COLO829 (cell line): Measurements from ENCODE around the gene NCBP2.

Source experiments
- DNase-seq: peaks from one replicate; pipeline ENCODE4 v3.0.0; 2012; ENCODE audit warnings: low spot score

Gene NCBP2

GRCh38 chr3:196938576-196938975, 3.8 kb downstream of the NCBP2 start:
- no peak for DNase-seq

- DNase-seq, result no peak
Observed at GRCh38 chr3:196938124-196938523, 4.2 kb downstream of the NCBP2 start.

GRCh38 chr3:196936288-196936687, 6.0 kb downstream of the NCBP2 start:
- no peak for DNase-seq

GRCh38 chr3:196932600-196932999, 9.7 kb downstream of the NCBP2 start:
- DNase-seq, result no peak

GRCh38 chr3:196931828-196932587, 10.3 kb downstream of the NCBP2 start:
- no peak for DNase-seq

GRCh38 chr3:196931157-196931556, 11.2 kb downstream of the NCBP2 start:
- no peak for DNase-seq

GRCh38 chr3:196927571-196928453, 14.5 kb downstream of the NCBP2 start:
- no peak for DNase-seq

GRCh38 chr3:196920733-196921132, 21.6 kb downstream of the NCBP2 start:
- no peak for DNase-seq

- no peak for DNase-seq
Observed at GRCh38 chr3:196918968-196919367, 23.4 kb downstream of the NCBP2 start.

- DNase-seq, result no peak
Observed at GRCh38 chr3:196916995-196917394, 25.3 kb downstream of the NCBP2 start.

GRCh38 chr3:196916221-196916620, 26.1 kb downstream of the NCBP2 start:
- no peak for DNase-seq

GRCh38 chr3:196915375-196915774, 27.0 kb downstream of the NCBP2 start:
- DNase-seq, result no peak

- no peak for DNase-seq
Observed at GRCh38 chr3:196914866-196915265, 27.5 kb downstream of the NCBP2 start.

- no peak for DNase-seq
Observed at GRCh38 chr3:196903740-196904139, 38.6 kb downstream of the NCBP2 start.

GRCh38 chr3:196902296-196902695, 40.0 kb downstream of the NCBP2 start:
- DNase-seq, result no peak

- DNase-seq, result no peak
Observed at GRCh38 chr3:196901768-196902167, 40.6 kb downstream of the NCBP2 start.

GRCh38 chr3:196896229-196896628, 46.1 kb downstream of the NCBP2 start:
- DNase-seq, result no peak

GRCh38 chr3:196894557-196895295, 47.6 kb downstream of the NCBP2 start:
- DNase-seq, result no peak

GRCh38 chr3:196889844-196890708, 52.3 kb downstream of the NCBP2 start:
- DNase-seq, result no peak

GRCh38 chr3:196886144-196886543, 56.2 kb downstream of the NCBP2 start:
- no peak for DNase-seq
